NOMO-1 treated with DMSO at 0.1 percent for 48 hours (cell line): ENCODE data around the gene NAT16.
"Not testable (repeated sequence)": the region's sequence is repeated elsewhere in the genome, so short reads cannot be mapped to it uniquely, and the experiment has no call there.

Experiments
- DNase-seq: peaks from one replicate; lab custom pipeline; 2025; ENCODE audit not compliant: unreplicated experiment; lab: John Stamatoyannopoulos, UW

Gene NAT16

GRCh38 chr7:101202603-101202918 lies 22.5 kb upstream of the NAT16 start:
- DNase-seq = no peak

- no peak for DNase-seq
These were observed 21.9 kb upstream of the NAT16 start for GRCh38 chr7:101201695-101202602.

GRCh38 chr7:101200862-101201599 lies 20.9 kb upstream of the NAT16 start, which contains the start of gene MOGAT3:
MOGAT3 (minus strand) TSS chr7:101201036; CDS start chr7:101200854, 182 bp downstream.
- no peak for DNase-seq

GRCh38 chr7:101200504-101200861 lies 20.4 kb upstream of the NAT16 start:
- DNase-seq = no peak

GRCh38 chr7:101199522-101199921 lies 19.4 kb upstream of the NAT16 start:
- DNase-seq = not testable (repeated sequence)

- DNase-seq = no peak
These were observed 18.4 kb upstream of the NAT16 start for GRCh38 chr7:101198476-101198875.

GRCh38 chr7:101197991-101198390 lies 17.9 kb upstream of the NAT16 start:
- no peak for DNase-seq

- no peak for DNase-seq
These were observed 15.8 kb upstream of the NAT16 start for GRCh38 chr7:101195884-101196283.

GRCh38 chr7:101189109-101189508 lies 9.0 kb upstream of the NAT16 start:
- no peak for DNase-seq

GRCh38 chr7:101186844-101187428 lies 6.8 kb upstream of the NAT16 start:
- peak; percentile 98 for DNase-seq

- DNase-seq = no peak
These were observed 6.1 kb upstream of the NAT16 start for GRCh38 chr7:101186194-101186593.

GRCh38 chr7:101185258-101185839 lies 5.3 kb upstream of the NAT16 start:
- no peak for DNase-seq

- no peak for DNase-seq
These were observed 380 bp downstream of the NAT16 start for GRCh38 chr7:101179713-101180112.

- DNase-seq = no peak
These were observed 976 bp downstream of the NAT16 start for GRCh38 chr7:101179117-101179516.

- no peak for DNase-seq
These were observed 2.4 kb downstream of the NAT16 start for GRCh38 chr7:101177644-101178043.

- no peak for DNase-seq
These were observed 4.4 kb downstream of the NAT16 start for GRCh38 chr7:101175664-101176063.

- no peak for DNase-seq
These were observed 5.7 kb downstream of the NAT16 start for GRCh38 chr7:101174322-101174854.

GRCh38 chr7:101173752-101174244 lies 6.3 kb downstream of the NAT16 start:
- peak; percentile 59 for DNase-seq

- no peak for DNase-seq
These were observed 7.0 kb downstream of the NAT16 start for GRCh38 chr7:101172854-101173751.
